Gastrocnemius medialis (tissue), 4 donors: ENCODE results near the gene RAMACL.
"Not testable (repeated sequence)": the region's sequence is repeated elsewhere in the genome, so short reads cannot be mapped to it uniquely, and the experiment has no call there.

Experiments
- CTCF ChIP-seq, 5 experiments: fragments of 450-650 bp in 3 of 5; fragments of 200-600 bp in 2 of 5; sonication (generic) in 2 of 5; IDR thresholded peaks in 4 of 5; conservative IDR thresholded peaks in 1 of 5; 1 replicate in 4 of 5; 2 replicates in 1 of 5; pipeline ENCODE4 v1.5.1; 2016 to 2019; ENCODE audit warnings: antibody characterized with exemption in 5 of 5, mild to moderate bottlenecking in 3 of 5, moderate library complexity in 3 of 5
- POLR2A ChIP-seq, 2 donors: fragments of 450-650 bp; IDR thresholded peaks; one replicate each; pipeline ENCODE4 v1.6.1; 2017; ENCODE audit warnings: antibody characterized with exemption in 2 of 2, mild to moderate bottlenecking in 2 of 2, moderate library complexity in 2 of 2

- TF ChIP-seq CTCF (IDR thresholded peaks at IDR 0.05 in 4 of 5, conservative IDR thresholded peaks at IDR 0.05 in 1 of 5); POLR2A (IDR thresholded peaks at IDR 0.05): not testable (repeated sequence)
These were observed 4.7 kb downstream of the RAMACL start for GRCh38 chr6:166581801-166582200.
